Iris pigment epithelial cell (primary cell): ENCODE results near the gene SLC44A3.

Source experiments
- DNase-seq: peaks from one replicate; pipeline ENCODE4 v3.0.0-alpha.2; 2011; ENCODE audit warnings: low read depth

Gene SLC44A3

DNA sequence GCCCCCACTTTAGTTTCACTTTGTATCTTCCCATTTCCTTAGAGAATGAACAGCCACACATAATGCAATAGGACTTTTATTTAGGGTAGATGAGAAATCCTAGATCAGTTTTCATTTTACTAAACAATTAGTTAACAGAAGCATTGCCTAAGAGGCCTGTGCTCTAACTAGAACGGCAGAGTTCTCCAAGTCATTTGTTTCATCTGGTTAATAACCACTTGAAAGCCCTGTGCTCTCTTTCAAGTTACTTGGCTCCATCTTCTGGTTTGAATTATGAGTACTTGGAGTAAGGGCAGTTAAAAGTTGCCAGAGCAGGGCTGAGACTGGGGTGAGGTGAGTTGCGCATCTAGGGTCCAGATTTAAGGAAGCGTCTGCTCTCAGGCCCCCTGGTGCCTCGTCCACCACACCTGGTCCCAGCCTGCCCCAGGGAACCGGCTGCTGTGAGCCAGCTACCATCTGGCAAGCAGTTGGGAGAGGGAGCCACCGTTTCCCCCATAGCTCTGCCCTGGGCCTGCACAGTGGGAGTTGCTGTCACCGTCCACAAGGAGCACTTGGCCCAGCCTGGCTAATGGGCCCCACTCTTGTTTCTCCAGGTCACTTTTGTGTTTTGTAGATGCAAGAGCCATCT lies 18.1 kb upstream of the SLC44A3 start:
- DNase-seq: peak; percentile 94

DNA sequence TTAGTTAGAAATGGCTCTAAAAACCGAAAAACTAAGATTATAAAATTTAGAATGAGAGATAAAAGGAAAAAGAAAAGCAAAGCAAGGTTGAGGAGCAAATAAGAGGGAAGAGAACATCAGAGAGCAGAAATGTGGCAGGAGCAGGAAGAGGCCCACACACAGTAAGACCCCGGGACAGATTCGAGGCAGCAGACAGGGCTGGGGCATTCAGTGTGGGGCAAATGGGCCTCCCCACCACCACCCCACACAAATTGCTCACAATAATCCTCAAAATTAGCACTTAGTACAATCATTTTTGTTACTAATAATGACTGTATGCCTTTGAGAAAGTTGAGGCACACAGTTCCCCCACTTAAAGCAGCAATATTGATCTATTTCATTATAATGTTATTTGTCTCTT lies 17.1 kb upstream of the SLC44A3 start:
- DNase-seq: no peak

DNA sequence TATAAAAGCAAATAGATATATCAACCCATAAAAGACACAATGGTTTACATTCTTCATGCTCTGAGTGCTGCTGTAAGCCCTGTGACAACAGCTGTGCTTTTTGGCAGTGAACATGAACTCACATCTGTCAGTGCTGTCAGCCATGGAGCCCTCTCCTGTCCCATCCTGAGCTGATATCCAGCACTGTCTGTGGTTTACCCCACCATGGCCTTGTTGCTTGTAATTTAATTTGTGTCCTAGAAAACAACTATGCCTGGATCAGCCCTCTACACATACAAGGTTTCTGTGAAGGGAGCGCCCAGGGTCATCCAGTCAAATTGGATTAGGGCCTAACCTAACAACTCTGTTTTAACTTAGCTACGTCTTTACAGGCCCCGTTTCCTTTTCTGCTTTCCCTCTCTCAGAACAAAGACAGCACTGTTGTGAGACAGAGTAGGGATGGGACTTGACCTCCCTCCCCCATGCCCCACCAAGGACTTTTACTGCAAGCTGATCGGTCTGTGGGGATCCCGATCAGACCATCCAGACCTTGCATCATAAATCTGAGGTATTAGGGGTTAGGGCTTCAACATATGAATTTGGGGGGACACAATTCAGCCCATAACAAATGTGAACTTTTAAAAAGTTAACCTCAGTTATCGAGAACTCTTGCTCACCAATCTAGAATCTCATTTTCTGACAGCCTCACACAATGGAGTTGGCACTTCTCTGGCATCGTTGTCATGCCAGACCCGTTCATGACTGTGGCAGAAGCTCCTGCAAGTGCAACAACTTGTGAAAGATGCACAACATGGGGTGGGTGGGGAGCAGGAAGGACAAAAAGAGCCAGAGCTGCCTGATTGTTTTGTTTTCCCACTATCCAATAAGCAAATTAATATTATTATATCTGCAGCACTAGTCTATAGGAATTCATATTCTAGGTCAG lies 16.4 kb upstream of the SLC44A3 start:
- DNase-seq: no peak

DNA sequence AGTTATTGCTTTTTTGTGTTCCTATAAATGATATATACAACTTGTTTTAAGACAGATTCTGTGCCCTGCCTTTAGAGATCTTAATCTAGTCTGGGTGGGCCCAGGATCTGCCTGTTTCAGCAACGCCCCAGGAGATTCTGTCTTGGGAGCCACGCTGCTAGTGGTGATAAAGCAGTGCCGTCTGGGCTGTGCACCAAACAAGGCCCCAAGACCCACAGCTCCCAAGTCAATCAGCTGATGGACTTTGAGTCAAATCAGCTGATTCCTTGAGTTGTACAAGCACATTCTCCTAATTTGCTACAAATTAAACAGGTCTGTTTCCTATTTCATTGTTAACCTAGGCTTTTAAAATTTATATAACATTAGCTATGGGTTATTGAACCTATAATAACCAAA lies 15.7 kb upstream of the SLC44A3 start:
- DNase-seq: no peak

DNA sequence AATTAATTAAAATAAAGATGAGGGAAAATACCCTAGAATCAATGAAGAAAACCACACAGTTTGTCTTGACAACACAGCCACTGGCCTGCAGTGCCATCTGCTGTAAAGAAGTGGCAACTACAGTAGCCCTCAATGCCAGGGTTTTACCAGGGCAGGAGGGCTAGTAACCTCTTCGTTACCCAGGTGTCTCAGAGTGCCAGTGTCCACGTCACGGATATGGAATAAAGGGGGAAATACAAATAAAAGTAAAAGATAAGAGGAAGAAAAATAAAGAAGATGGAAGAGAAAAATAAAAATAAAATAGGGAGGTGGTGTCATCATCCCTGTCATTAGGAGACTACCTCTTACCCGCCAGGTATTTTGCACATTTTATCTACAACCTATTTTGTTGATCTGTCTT lies 14.2 kb upstream of the SLC44A3 start:
- peak; percentile 61 for DNase-seq

DNA sequence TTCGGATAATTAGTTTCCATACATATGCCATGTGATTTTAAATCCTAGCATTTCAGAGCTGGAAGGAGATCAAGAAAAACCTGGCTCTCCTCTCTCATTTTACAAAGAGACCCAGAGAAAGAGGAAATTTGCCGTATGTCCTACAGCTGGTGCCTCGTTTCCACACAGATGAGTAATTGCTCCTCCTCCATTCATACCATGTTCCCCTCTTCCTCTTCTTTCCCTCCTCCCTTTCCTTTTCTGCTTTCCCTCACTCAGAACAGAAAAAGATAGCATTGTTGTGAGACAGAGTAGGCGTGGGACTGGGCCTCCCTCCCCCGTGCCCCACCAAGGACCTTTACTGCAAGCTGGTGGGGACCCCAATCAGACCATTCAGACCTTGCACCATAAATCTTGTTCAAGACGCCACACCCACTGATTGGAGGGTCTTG lies 13.7 kb upstream of the SLC44A3 start:
- peak; percentile 56 for DNase-seq

DNA sequence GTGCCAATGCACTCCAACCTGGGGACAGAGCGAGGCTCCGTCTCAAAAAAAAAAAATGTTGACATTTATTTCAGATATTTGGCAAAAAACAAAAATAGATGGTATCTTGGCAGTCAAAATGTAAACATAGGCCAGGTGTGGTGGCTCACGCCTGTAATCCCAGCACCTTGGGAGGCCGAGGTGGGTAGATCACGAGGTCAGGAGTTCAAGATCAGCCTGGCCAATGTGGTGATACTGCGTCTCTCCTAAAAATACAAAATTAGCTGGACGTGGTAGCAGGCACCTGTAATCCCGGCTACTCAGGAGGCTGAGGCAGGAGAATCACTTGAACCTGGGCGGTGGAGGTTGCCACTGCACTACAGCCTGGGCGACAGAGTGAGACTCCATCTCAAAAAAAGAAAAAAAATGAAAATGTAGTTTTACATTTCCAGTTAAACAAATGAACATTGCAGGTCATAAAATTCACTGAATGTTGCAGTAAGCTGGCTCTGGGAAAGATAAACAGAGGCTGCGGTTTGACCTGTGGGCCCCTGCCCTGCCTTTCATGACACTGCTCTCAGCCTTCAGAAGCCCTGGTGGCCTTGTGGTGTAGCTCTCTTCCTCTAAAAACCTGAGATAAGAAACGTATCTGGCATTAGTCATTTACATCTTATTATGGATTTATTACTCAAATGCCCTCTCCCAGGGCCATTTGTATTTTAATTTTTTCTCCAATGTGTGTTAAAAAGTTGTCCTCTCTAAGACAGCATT lies 12.2 kb upstream of the SLC44A3 start:
- DNase-seq: peak; percentile 50

DNA sequence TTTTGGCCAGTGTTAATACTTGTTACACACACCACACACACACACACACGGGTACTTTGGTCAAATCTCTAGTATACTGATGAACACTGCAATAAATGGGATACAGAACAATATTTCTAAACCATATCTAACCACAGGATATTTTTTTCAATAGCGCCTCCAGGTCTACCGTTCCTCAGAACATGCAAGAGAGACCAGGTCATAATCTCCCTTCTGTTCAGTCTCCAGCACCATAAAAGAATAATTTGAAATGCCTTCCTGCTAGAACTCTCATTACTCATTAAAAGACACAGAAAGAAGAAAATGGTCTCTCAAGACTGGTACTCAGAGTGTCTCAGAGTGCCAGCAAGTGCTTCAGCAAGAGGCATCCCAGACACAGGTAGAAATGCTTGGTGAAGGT lies 11.5 kb upstream of the SLC44A3 start:
- DNase-seq: no peak

DNA sequence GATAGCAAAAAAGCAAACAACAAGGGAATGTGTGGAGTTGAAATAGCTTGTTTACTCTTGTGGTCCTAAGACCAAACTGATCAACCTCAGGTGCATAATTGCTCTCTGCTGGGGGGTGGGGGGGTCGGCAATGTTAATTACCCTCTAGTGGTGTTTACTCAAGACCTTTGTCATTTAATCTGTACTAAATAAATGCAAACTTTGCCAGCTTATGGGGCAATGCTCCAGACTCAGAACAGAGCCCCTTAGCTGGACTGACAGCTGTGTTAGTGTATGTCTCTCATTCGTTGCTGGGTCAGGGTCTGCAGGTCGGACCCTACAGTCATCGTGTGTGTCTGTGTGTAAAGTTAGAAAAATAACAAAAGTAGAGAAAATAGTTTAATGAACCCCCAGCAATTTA lies 7.2 kb upstream of the SLC44A3 start:
- DNase-seq: no peak

DNA sequence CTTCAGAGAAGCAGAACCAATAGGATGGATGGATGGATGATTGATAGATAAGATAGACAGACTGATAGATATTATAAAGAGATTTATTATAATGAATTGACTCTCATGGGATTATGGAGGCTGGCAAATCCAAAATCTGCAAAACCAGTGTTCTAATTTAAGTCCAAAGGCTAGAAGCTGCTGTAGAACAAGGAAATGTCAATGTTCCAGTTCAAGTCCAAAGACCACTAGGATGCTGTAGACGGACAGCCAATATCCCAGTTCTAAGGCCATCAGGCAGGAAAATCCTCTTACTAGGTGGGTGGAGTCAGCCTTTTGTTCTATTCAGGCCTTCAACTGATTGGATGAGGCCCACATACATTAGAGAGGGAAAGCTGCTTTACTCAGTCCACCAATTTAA lies 4.1 kb upstream of the SLC44A3 start:
- no peak for DNase-seq

DNA sequence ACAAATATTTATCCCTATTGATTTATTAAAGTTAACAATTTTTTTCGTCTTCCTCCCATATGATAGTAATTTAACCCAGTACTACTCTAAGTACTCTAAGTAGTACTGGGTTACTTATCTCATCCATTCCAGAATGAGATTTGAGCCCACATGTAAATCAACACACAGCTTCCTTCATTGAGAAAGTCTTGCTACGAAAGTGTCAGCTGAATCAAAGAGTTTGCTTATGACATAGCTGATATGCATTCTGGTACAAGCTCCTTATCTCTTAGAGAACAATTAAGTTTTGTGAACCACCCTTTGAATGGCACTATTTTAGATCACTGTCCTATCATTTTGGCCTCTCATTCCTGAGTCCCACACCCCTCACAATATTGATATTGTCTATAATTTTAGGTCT lies 2.4 kb upstream of the SLC44A3 start:
- DNase-seq: no peak

DNA sequence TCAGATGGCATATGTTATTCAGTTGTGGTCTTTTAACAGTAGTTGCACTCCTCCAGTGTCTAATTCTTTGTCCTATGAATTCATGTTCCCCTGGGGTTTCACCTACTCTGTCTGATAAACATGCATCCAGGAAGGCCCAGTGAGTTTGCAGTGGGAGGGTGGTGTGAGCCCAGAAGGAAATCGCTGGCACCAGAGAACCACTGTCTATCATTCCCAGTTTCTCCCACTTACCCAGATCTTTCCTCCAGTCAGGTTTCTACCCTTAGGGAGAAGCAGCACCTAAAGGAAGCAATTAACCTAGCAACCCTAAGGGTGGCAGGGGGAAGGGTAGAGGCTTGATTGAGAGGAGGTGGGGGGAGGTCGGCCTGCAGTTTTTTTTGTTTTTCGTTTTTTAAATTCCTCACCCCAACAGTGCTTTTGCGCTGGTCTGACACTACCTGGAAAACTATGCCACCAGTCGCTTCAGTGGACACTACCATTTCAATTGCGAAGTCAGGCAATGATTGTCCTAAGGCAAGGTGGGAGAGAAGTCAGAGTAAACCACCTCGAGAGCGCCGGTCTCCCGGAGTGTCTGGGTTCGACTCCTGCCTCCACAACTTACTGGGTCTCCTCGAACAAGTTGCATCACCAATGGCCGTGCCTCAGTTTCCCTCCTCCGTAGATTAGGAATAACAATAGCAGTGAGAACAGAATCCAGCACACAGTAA lies 766 bp upstream of the SLC44A3 start:
- no peak for DNase-seq

DNA sequence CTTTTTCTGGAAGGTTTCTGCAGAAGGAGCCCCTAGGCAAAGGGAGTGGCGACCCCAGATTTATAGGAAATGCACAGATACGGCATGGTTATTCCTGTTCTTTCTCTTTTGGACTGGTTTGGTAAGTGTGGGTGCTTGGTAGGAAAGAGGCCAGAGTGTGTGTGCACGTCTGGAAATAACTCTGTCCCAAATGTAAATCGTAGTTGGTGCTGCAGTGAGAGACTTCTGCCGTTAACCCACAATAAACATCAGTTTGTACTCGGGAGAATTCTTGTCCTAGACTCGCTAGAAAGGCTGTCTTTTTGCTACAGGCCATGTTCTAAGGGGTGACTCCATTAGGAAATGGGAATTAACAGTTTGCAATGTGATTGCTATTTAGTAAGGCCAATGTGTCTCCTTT lies 779 bp downstream of the SLC44A3 start:
- no peak for DNase-seq

DNA sequence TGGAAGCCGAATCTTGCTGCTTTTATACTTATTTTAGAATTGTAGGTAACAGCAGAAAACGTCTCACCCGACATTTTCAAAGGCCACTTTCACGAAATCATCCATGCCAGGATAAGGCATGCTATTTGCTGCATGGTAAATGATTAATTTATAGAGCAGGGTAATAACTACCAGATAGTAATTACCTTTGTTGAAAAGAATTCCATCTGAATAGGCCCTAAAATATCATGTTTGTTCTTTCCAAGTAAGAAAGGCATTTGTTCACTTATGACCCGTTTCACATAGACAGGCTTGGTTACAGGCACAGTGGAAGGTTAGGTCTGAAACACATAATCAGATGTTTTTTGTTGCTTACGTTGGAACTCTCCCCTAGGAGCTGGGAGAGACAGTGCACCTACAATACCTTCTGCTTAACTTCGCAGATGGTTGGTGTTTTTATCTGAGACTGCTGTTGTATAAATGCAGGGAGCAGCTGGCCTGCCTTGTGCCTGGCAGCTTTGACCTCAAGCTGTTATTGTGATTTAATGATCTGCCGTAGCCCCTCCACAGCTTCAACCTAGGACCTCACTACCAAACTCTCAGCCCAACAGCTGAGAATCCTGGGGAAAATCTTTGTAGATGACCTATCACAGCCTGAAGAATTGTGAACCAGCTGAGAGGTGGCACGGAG lies 1.6 kb downstream of the SLC44A3 start:
- no peak for DNase-seq

DNA sequence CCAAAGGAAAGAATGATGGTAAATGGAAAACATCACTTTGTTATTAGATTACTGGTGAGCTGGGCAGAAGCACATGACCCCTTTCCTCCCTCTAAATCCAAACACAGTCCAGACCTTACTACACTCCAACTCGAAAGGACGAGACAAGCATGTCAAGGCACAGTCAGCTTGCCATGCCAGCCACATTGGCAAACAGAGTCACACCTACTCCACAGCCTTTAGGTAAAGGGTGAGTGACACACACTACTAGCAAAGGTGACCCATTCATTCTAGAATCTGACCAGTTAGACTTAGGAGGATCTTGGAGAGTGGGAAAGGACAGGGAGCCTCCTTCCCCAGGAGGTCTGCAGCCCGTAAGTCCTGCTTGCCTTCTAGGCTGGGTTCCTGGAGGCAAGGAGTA lies 3.0 kb downstream of the SLC44A3 start:
- no peak for DNase-seq

DNA sequence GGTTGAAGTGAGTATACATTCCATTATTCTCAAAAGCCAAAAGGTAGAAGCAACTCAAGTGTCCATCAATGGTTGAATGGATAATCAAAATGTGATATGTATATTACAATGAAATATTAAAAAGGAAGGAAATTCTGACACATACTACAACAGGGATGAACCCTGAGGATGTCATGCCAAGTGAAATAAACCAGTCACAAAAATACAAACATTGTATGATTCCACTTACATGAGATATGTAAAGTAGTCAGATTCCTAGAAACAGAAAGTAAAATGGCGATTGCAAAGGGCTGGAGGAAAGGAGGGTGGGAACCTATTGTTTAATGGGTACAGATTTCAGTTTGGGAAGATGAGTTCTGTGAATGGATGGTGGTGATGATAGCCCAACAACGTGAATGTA lies 5.8 kb downstream of the SLC44A3 start:
- no peak for DNase-seq

DNA sequence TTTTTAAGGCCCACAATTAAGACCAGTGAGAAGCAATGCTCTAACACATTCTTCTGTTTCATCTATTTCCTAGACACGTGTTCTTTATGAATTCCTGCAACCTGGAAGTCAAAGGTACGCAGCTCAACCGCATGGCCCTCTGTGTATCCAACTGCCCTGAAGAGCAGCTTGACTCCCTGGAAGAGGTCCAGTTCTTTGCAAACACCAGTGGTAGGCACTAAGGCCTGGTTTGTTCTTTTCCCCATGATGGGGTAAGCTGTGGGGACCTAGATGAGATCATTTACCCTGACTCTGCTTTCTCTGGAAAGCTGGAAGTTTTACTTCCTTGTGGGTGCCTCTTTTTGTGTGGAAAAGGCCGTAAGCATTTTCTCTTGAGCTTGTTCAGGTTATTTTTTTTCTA lies 7.3 kb downstream of the SLC44A3 start:
- DNase-seq: no peak

DNA sequence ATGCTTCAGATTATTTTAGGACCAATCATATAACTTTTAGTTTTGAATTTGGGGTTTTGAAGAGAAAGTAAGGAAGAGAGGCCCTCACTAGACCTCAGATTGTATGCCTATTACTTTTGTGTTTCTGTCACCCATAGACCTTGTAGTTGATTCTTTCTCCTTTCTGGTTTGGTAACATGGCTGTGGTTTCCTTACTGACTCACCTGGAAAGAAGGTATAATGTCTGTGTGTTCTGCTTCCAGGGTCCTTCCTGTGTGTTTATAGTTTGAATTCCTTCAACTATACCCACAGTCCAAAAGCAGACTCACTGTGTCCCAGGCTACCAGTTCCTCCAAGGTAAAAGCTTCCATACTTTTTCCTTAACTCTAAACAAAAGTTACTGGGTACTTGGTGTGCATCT lies 8.1 kb downstream of the SLC44A3 start:
- DNase-seq: no peak

DNA sequence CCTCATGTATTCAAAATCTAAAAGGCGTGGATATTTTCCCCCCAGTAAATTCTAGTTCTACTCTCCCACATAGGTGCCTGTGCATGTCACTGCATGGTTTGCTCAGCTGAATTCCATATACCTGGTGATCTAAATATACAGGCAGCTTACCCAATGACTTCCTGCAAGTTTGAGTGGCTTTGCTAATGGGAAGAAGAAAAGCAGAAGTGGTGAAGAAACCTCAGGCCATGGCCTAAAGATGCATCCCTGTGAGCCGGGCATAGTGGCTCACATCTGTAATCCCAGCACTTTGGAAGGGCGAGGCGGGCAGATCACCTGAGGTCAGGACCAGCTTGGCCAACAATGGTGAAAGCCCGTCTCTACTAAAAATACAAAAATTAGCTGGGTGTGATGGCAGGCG lies 11.5 kb downstream of the SLC44A3 start:
- no peak for DNase-seq

DNA sequence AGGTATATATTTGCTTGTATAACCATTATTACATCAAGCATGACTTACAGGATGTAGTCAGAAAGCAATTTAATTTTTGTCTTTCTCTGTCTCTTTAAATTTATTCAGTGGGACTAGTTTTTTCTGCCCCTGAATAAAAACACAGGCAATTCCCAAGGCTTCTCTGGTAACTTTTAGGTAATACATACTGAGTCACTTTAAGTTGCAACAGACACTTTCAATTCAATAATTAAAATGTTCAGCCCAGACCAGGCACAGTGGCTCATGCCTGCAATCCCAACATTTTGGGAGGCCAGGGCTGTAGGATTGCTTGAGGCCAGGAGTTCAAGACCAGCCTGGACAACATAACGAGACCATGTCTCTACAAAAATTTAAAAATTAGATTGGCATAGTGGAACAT lies 12.3 kb downstream of the SLC44A3 start:
- no peak for DNase-seq

DNA sequence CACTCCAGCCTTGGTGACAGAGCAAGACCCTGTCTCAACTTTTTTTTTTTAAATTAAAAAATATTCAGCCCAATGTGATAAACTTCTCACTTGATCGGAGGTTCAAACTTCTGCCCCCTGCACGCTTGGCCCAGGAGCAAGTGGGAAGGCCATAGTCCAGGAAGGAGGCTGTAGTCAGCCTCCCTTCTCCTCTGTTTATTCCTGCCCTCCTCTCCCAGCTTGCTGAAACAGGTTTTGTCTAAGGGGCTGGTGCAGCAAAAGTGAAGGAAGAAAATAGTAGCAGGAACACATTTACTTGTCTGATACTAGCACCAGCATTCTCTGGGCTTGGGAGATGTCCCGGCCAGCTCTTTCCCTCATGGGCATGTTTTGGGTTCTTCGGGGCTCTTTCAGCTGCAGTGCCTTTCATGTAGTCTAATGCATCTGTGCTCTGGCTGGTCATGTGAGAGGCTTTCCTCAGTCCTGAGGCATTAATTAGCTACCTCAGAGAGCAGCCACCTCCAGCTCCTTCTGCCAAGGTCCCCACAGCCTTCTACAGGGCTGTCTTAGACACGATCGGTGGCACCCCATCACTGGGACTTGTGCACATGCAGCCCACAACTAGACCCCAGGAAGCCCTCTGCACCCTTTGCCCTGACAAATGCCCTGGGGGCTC lies 12.9 kb downstream of the SLC44A3 start:
- DNase-seq: no peak
